AG09319 (cell line): ENCODE results near the gene VPS16.

Source experiments
- DNase-seq: peaks from one replicate; pipeline ENCODE4 v3.0.0-alpha.2; 2010; ENCODE audit warnings: low read depth; ENCODE audit errors: extremely low read depth
- CTCF ChIP-seq: IDR thresholded peaks from 2 replicates; pipeline ENCODE4 v1.5.1; 2011; ENCODE audit warnings: low read depth, mild to moderate bottlenecking, inconsistent platforms, low read length, moderate library complexity

VPS16 gene

GRCh38 chr20:2840138-2840966 is at the start of gene VPS16, which contains the start of gene PCED1A:
Gene VPS16 (plus strand): TSS chr20:2840745. CDS start chr20:2840775, 30 bp downstream.
Gene PCED1A (minus strand): TSS chr20:2840655. CDS start chr20:2839912, 743 bp downstream.
- no peak for TF ChIP-seq CTCF
- peak; percentile 57 for DNase-seq

GRCh38 chr20:2793471-2793870 is 47.1 kb upstream of the VPS16 start:
- no peak for DNase-seq
- no peak for TF ChIP-seq CTCF

GRCh38 chr20:2794202-2794748 is 46.3 kb upstream of the VPS16 start:
- no peak for DNase-seq
- no peak for TF ChIP-seq CTCF

DNA sequence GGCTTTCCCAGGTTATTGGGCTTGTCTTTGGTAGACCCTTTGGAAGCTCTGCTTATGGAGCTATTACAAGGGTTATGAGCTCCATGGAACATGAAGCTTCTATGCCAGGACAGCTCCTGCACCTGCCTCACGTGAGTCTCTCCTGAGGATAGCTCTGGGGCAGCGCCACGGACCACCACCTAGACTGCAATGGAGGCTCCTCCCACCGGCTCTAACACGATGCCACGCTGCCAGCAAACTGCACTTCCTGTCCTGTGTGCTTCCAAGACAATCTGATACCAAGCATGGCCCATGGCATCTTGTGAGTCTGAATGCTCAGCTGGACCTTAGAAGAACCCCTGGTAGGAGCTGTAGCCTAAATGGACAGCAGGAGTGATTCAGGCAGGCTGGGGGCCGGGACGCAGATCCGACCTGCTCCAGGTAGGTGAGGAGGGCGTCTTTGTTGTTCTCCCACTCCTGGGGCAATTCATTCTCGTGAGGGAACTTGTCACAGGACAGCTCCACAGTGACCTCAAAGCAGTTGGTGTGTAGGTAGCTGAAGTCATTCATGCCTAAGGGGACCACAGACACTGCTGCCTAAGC is 45.6 kb upstream of the VPS16 start:
- DNase-seq = no peak
- no peak for TF ChIP-seq CTCF

DNA sequence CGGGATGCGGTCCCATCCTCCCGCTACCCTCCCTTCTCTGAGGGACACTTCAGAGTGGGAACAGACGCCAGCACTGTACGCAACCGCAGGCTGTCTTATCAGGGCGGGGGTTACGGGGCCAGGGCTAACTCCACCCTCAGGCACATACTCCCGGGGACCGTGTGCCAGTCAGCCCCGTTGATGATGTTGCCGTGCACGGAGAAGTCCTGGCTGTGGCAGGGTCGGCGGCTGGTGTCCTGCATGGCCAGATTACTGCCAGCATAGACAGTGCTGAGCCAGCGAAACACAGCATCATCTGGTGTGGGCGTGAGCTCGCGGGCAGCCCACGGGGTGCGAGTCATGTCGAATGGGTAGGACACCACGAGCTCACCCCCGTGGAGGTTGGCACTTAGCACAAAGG is 45.1 kb upstream of the VPS16 start:
- no peak for TF ChIP-seq CTCF
- DNase-seq = no peak

DNA sequence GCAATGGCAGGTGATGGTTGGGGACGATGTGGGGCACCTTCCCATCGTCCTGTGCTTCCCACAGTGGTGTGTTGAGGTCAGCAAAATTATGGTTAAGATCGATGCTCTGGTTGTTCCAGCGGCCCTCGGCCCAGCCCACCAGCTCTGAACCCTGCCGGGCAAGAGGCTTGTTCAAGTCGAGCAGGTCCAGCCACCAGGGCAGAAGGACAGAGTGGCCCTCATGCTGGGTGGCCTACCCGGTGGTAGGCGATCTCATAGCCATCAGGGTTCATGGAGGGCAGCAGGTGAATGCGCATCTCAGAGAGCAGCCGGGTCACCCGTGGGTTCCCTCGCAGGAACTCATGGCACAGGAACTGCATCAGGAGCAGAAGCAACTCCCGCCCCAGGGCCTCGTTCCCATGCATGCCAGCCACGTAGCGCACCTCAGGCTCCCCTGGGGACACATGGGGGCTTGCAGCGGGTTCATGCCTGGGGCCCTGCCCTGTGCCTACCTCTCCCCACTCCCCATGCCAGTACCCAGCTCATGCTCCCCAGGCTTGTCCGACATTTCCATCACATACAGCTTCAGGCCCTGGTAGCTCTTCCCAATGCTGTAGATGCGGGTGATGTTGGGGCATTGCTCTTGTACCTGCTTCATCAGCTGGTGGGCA is 44.4 kb upstream of the VPS16 start:
- DNase-seq = no peak
- no peak for TF ChIP-seq CTCF
